NCI-H2107 treated with DMSO at 0.1 percent for 48 hours (cell line): Measurements from ENCODE around the gene FAM13A.

Experiments used
- DNase-seq: peaks from one replicate; lab custom pipeline; 2025; ENCODE audit not compliant: unreplicated experiment; lab: John Stamatoyannopoulos, UW

The FAM13A gene

DNA sequence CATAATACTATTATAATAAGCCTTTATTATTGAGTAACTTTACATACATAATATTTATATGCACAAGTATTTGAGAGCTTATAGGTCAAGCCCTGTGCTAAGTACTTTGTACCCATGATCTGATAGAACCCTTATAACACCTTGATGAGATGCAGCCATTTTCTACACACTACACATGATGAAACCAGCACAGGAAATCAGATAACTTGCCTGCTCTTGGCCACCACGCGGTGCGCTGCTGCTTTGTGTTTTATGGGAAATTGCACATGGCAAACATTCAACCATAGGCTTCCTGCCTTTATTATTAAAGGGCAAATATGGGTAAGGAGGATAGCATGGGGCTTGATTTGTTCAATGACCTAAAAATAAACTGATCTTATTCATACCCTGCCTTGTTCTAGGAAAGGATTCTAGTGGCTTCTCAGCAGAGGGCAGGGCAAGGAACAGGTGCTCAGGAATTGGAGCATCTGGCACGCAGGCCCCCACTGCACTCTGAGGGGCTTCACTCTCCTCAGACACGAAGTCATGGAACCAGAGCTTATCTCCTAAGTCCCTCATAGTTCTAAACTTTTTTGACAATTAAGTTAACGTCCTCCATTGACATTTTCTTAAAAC lies 327.7 kb downstream of the FAM13A start:
- DNase-seq, result no peak

DNA sequence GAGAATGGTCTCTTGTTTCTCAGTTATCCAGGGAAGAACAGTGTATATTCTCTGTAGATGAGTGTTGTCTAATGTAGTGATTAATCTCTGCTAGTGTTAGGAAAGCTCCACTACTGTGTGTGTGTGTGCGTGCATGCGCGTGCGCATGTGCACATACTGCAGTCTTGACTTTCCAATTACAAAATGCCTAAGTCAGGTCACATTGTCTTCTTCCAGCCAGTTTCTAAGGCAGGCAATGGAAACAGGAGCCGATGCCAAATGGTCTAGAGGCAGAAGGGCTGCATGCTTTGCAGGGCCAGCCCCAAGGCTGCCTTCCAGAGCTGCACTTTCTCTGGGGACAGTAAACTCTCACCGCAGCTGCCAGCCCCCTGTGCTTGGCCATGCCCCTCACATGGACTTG lies 328.8 kb downstream of the FAM13A start:
- DNase-seq, result no peak

DNA sequence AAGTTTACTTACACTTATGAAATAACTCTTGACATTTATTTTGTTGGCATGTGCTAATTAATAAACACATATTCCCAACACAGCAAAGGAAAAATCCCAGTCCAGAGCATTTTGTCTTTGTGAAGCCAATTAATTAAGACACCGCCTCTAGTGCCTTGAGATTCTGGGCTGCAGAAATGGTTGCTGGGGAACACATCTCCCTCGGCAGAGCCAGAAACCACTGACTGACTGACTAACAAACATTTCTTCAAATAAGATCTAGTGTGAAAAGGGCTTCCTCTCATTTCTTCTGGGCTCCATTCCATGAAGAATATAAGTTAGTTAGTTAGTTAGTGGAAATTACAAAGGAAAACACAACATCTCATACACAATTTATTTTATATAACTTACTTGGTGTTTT lies 331.0 kb downstream of the FAM13A start:
- no peak for DNase-seq

DNA sequence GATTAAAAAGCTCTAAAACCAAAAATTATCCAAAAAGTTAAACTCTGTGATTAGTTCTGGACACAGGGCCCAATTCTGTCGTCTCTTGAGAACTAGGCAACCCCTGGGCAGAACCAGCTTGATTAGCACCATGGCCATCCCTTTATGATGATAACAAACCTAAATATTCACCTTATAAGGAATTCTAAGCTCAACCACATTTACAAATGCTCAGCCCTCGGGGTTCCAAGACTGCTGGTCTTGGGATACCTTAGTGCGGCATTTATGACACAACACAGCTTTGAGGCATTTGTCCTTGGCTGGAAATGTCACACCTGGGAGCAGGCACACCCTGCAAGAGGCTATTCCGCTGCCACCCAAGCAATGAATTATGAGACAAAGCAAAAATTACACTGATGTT lies 331.8 kb downstream of the FAM13A start:
- DNase-seq, result no peak

DNA sequence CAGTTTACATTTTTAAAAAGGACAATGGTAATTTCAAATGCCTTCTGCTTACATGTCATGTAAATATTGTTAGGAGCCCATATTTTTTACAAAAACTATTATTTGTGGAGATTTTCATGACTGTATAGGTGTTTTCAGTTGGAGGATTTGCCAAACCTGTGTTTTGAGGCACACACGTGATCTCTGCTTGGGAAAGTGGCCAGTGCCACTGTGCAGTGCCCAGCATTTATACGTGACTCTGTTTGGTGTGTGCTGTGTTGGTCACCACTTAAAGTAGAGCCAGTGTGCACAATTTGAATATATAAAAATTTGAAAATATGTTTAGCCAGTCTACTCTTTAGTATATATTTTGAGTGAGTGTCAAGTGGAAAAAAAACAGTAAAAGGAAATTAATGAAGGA lies 332.6 kb downstream of the FAM13A start:
- DNase-seq, result no peak

DNA sequence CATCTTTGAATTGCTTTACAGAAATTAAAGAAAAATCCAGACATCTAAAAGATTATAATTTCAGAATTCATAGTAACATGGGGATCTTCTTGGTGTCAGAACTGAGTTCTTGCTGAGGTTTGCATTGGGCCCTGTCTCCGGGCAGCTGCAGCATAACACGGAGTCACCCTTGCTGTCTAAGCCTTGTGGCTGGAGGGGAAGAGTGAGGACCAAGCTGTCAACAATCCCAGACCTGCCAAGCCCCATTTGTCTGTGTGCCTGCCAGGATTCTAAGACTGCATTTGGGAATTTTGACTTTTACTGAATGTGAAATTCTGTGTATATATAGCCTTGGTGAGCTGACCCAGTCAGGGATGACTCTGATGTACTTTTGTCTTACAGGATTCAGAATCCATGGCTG lies 334.2 kb downstream of the FAM13A start:
- DNase-seq, result no peak

DNA sequence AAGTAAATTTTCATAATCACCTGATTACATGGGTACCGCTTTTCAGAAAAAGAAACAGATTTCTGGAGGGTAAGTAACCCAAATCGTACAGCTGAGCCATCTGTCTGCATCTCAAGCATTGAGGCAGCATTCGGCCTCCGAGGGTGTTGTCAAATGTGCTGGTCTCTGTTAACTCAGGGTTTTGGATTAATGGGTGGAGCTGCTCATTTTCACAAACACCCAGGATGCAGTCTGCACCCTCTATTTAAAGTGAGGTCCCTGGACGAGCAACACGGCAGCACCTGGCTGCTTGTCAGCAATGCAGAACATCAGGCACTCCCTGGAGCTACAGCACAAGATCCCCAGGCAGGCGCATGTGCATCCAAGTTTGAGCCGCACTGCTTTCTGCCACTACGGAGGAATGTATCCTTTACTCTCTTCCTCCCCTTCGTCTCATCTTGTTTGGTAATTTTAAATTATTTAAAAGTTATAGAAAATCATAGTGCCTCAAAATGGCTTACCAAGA lies 334.7 kb downstream of the FAM13A start:
- no peak for DNase-seq

DNA sequence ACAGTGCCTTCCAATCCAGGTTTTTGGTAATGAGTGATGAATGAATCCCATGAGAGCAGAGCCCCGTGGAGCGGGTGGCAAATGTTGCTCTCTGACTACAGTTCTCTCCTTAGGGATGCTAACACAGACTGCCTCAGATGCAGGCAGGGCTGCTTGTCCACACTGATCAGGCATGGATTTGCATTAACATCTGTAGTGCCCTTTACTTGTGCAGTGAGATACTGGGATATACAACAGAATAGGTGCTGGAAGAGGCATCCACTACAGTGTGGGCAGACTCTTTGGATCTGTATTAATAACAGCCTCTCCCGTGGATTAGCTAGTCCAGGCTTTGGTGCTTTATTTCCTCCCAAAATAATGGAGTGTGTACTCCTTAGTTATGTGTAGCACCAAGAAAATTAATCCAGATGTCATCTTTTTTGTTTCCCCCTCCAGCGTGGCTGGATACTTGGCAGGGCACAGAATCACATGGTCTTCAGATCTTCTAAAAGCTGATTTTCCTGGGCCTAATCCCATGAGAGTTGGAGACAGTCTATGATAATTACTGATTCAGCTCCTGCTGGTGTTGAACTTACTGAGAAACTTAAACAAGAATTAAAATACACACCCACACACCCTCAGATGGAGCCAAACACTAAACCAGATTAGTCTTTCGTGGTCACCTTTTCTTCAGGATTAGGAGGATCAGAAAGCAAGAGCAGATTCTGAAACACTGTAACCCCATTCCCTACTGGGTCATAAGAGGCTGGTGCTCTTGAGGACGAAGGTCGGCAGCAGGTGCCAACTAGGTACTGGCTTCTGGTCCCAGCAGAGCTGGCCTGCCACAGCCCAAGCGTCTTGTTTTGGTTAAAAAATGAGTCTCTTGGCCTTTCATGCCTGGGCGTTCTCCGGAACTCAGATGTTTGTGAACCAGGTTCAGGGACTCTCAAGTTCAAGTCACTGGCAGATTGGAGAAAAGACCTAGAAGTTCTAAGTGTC lies 336.2 kb downstream of the FAM13A start:
- no peak for DNase-seq

DNA sequence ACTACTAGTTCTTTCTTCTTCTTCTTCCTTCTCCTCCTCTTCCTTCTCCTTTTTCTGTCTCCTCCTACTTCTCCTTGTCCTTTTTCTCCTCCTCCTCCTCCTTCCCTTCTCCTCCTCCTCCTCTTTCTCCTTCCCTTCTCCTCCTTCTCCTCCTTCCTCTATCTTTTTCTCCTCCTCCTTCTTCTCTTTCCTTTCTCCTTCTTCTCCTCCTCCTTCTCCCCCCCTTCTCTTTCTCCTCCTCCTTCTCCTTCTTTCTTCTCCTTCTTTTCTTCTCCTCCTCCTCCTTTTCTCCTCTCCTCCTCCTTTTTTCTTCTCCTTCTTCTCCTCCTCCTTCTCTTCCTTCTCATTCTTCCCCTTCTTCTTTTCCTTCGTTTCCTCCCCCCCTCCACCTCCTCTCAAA lies 337.6 kb downstream of the FAM13A start:
- no peak for DNase-seq

DNA sequence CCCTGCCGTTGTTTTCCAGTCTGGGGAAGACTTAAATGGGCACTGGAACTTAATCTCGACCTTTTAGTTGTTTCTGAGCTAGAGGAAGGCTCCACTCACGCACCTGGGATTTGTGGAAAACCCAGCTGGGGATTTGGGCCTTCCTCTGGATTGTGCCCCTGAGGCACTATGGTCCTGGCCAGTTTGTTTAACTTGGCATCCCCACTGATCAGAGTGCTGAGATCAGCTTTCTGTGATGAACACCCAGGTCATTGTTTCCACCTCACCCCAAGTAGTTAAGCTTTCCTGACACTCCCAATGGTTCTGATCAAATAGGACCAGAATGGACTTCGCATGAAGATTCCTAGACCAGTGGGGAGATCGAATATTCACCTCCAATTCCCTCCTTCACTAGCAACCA lies 338.9 kb downstream of the FAM13A start:
- no peak for DNase-seq

DNA sequence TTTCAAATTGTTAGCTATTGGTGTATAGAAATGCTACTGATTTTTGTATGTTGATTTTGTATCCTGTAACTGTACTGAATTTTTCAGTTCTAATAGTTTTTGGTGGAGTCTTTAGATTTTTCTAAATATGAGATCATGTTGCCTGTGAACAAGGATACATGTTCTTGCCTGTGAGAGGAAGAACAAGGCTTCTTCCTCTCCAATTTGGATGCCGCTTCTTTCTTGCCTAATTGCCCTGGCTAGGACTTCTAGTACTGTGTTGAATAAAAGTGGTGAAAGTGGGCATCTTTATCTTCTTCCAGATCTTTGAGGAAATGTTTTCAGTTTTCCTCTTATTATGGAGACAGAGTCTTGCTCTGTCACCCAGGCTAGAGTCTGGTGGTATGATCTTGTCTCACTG lies 343.2 kb downstream of the FAM13A start:
- no peak for DNase-seq

DNA sequence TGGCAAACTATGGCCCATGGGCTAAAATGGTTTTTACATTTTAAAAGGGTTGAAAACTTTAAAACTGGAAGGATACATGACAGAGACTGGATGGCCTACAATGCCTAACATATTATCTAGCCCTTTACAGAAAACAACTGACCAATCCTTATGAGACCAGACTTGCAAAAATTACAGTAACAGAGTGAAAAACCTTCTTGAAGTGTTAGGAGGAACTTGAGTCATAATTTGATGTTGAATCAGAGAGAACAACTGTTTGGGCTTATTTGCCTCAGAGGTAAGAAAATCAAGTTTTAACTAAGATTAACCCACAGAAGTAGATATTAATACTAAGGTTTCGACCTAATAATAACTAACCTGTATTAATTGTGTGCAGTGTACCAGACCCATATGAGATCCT lies 347.0 kb downstream of the FAM13A start:
- no peak for DNase-seq

DNA sequence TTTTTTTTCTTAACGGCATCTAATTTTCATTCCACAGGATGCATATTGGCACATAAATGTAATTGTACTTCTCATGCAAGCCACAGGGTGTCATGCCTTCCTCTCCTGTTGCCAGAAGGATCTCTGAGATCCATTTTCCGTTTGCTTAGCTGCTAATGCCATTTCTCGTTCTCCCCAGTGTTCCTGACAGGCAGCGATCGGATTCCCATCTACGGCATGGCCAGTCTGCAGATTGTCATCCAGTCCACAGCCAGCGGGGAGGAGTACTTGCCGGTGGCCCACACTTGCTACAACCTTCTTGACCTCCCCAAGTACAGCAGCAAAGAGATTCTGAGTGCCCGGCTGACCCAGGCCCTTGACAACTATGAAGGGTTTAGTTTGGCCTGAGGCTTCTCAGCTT lies 350.4 kb downstream of the FAM13A start:
- peak; percentile 84 for DNase-seq

DNA sequence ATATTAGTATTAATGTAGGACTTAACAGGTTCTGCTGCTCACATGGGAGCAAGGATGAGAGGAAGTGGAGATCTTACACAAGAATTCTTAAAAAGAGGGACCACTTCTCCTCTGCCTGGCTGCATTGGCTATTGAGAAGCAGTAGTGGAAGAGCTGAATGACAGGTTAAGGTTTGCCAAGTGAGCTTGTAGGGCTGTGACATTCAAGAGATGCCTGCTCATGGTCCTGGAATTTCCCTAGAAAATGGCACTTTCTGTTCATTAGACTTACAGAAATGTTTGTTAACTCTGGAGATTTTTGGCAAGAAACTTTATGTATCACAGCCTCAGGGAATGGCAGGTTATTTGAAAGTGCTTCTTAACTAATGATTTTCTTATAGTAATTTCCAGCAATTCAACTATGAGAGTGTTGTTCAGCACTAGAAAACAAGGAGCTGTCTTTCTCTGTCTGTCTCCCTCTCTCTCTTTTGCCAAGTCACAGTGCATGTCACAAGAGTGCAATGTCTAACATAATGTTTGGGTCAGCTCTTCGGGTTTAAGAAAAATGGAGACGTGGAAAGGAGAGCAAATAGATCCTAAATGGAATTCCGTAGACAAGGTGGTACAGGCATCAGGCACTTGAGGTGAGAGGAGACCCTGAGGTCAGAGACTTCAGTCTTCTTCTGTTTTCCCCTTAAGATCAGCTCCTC lies 351.0 kb downstream of the FAM13A start:
- no peak for DNase-seq

DNA sequence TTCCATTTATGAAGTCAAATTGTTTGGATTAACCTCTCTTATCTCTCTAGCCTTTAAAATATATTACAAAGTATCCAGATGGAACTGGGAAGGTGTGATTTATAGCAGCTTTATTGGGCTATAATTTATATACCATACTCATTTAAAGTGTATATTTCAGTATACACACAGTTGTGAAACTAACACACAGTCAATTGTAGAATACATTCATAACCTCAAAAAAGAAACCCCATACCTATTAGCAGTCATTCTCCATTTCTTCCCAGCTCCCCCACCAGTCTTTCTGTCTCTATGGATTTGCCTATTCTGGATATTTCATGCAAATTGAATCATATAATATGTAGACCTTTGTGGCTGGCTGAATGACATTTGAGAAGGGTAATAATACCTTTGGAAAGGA lies 351.8 kb downstream of the FAM13A start:
- DNase-seq, result no peak

DNA sequence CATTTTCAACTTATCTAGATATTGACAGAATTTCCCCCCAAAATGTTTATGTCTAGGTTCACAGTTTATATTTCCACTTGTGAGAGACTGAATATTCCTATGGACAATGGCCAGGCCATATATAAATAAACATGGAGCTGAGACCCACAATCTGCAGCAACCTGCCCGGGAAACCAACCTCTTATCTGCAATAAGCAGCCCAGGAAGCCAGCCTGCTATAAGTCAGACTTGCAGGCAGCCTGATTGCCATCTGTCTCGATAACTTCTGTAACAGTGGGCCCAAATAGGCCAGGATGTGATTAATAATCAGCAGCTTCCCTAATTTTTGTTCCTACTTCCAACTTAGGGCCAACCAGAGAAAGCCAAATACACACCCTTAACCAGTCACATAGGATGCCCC lies 354.2 kb downstream of the FAM13A start:
- no peak for DNase-seq

DNA sequence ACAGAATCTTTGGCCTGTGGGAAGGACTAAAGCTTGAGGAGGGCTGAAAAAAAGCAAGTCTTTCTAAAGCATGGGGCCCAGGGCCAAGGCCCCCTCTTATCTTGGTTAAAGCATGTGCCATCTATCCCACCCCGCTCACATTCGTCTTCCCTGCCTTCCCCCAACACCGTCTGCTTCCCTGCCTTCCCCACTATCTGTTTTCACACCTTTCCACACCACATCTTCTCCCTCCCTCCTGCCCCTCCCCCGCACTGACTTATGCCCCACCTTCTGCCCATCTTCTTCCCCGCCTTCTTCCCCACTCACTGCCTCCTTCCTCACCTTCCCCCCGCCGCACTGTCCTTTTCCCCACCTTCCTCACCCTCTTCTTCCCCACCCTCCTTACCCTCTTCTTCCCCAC lies 358.5 kb downstream of the FAM13A start:
- DNase-seq, result no peak

DNA sequence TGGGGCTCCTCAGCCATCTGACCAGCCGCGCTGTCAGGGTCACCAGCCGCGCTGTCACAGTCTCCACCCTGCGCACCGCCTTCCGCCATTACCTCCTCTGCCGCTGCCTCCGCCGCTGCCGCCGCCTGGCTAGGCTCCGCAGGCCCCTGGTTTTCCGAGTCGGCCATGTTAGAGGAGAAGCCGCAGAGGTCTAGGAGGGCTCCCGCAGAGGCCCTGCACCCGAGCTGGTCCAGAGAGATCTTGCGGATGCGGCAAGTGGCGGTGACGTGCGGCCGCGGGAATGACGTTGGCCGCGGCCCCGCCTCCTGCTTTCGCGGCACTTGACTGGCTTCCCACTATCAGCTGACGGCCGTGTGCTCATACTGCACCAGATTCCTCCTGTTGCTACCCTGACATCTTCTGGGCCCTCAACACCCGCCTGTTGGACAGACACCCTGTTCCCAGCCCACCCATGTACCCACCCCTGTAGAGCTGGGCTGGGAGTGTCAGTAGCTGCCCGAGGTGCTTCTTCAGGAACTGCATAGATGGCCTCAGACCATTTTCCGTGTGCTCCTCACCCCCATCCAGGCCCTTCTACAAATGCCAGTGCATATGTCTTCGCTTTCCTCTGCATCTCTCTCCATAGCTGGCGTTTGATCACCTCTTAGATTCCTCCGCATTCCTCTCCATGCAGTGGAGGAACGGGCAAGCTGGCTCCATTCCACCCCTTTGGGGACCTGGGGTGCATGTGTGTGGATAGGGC lies 359.2 kb downstream of the FAM13A start, which contains the start of gene NAP1L5:
TSS of gene NAP1L5 (minus strand) at position 242 of the 742 bp plus-strand sequence. CDS start at position 167, 75 bp downstream.
- peak; percentile 36 for DNase-seq

DNA sequence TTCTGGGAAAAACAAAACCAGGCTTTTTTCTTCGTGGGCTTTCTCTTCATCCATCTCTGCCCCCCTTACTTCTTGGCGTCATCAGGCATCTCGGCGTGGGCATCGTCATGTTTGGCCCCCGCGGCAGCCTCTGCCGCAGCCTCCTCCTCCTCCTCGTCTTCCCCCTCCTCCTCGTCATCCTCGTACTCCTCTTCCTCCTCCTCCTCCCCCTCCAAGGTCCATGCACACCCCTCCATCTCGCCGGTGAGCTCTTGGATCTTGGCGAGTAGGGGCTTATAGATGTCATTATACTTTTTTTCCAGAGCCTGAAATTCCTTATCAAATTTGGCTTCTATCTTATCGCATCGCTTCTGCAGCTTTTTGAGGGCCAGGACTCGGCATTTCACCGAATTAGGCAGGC lies 359.8 kb downstream of the FAM13A start:
- DNase-seq, result no peak

DNA sequence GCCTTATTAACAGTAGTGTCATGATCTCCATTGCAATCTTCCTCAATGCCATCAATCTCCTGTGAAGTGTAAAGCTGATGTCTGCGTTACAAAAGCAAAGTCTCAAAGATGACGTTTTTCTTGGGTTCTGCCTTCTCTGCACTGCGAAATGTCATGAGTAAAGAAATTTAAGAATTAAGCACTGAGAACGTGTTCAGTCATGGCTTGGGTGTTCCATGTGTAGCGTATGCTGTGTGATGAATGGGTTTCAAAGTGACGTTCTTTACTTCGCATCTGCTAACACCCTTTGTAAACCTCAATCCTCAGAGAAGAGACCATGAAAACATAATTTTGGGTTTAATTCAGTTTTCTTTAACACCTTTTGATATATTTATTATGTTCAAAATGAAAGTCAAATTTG lies 360.4 kb downstream of the FAM13A start:
- DNase-seq, result no peak

DNA sequence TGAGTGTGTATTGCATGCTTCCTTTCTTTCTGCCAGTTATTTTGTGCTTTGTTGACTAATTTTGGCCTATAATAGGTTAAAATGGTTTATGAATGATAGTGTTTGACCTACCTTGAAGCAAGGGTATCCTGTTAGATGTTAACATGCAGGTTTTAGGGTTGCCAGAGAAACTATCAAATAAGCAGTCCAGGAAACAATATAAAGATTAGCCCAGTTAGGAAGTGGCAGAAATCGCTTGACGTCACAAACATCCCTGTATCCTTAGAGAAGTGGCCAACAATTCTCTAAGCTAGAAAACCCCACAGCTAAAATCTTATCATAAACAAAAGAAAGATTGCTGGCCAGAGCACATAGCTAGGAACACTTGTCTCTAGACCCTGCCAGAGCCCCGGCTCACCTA lies 363.2 kb downstream of the FAM13A start:
- DNase-seq, result no peak
